RWPE2 (cell line): Measurements from ENCODE around the gene GOLGA1.

Experiments used
- ATAC-seq: fragments of 200-7000 bp; cut with Tn5 transposase; 3 replicates; pipeline ENCODE4 v1.9.1; 2021; ENCODE audit warnings: low read depth
- DNase-seq: peaks from one replicate; pipeline ENCODE4 v3.0.0-alpha.2; 2020; ENCODE audit warnings: low spot score
- H3K27ac ChIP-seq: fragments of 450-650 bp; 2 replicates; pipeline ENCODE4 v1.5.1; 2017; ENCODE audit warnings: mild to moderate bottlenecking; ENCODE audit not compliant: poor library complexity, severe bottlenecking
- H3K27me3 ChIP-seq: fragments of 250-450 bp; sonication (Bioruptor Pico); 2 replicates; pipeline ENCODE4 v1.5.1; 2021; ENCODE audit warnings: mild to moderate bottlenecking, moderate library complexity; ENCODE audit not compliant: insufficient read depth, poor library complexity, severe bottlenecking
- H3K36me3 ChIP-seq: fragments of 250-450 bp; sonication (Bioruptor Pico); 2 replicates; pipeline ENCODE4 v1.5.1; 2020; ENCODE audit warnings: low read depth, mild to moderate bottlenecking, moderate library complexity
- H3K4me1 ChIP-seq: fragments of 250-450 bp; sonication (Bioruptor Pico); 2 replicates; pipeline ENCODE4 v1.5.1; 2021; ENCODE audit warnings: mild to moderate bottlenecking, moderate library complexity; ENCODE audit not compliant: insufficient read depth, poor library complexity, severe bottlenecking
- H3K4me3 ChIP-seq: fragments of 250-450 bp; sonication (Bioruptor Pico); 2 replicates; pipeline ENCODE4 v1.5.1; 2021; ENCODE audit warnings: mild to moderate bottlenecking, moderate library complexity; ENCODE audit not compliant: severe bottlenecking
- H3K9me3 ChIP-seq: fragments of 250-450 bp; sonication (Bioruptor Pico); 2 replicates; pipeline ENCODE4 v1.5.1; 2021; ENCODE audit warnings: mild to moderate bottlenecking, moderate library complexity; ENCODE audit not compliant: severe bottlenecking
- CTCF ChIP-seq: fragments of 450-650 bp; IDR thresholded peaks from one replicate; pipeline ENCODE4 v1.5.1; 2017; ENCODE audit warnings: mild to moderate bottlenecking, moderate library complexity; ENCODE audit not compliant: poor library complexity, severe bottlenecking

GOLGA1 gene

GRCh38 chr9:124860582-124861341 is 80.1 kb downstream of the GOLGA1 start:
- ATAC-seq, result no peak
- Histone ChIP-seq H3K4me1 (peaks cover 9% of the 10 kb centered on the region), H3K36me3 (peaks cover 47% of the 10 kb centered on the region), H3K27me3 (no peaks in the 10 kb centered on the region), H3K9me3 (no peaks in the 10 kb centered on the region), H3K27ac (peak overlapping the region; percentile 78), H3K4me3 (peak overlapping the region; percentile 94)
- DNase-seq, result no peak
- TF ChIP-seq CTCF, result no peak

- no peak for TF ChIP-seq CTCF
- peaks cover 47% of the 10 kb centered on the region for H3K36me3 ChIP-seq
- no peaks in the 10 kb centered on the region for H3K9me3 ChIP-seq
- peaks cover 9% of the 10 kb centered on the region for H3K4me1 ChIP-seq
- H3K4me3 ChIP-seq, result peak overlapping the region; percentile 94
- no peaks in the 10 kb centered on the region for H3K27me3 ChIP-seq
- peak overlapping the region; percentile 78 for H3K27ac ChIP-seq
- ATAC-seq (no peak), DNase-seq (no peak)
Observed at GRCh38 chr9:124859803-124860581, 80.9 kb downstream of the GOLGA1 start.

DNA sequence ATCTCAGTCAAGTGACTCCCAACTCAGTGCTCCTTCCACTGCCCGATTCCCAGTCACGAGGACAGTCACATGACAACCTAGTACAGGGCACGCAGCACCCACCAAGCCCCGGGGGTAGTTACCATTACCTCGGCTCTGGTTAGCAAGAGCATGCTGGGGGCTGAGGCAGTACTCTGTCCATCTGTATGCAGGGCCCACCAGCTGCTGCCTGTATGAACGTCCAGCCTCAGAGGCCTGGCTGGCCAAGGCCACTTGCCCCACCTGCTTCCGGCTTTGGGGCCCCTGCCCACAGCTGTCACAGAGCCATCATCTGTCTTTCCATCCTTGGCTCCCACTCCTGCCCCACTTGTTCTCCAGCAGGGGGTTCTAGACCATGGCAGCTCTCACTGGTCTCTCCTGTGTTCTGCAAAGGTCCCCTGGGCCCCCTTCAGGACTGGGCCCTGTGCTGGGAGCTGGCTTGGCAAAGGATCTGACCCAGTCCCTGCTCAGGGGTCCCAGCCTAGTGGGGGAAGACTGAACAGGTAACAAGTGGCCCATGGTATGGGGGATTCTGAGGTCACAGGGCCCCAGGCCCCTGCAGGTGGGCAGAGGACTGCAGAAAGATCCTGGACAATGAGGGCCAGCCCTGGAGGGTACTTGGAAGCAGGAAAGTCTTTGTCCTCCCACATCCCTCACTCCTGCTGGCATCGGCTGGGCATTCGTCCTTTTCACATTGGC is 82.4 kb downstream of the GOLGA1 start:
- no peak for ATAC-seq
- H3K4me3 ChIP-seq, result no peak overlapping the region
- DNase-seq, result no peak
- no peaks in the 10 kb centered on the region for H3K27me3 ChIP-seq
- peaks cover 47% of the 10 kb centered on the region for H3K36me3 ChIP-seq
- no peaks in the 10 kb centered on the region for H3K9me3 ChIP-seq
- no peak overlapping the region for H3K27ac ChIP-seq
- no peak for TF ChIP-seq CTCF
- H3K4me1 ChIP-seq, result peaks cover 6% of the 10 kb centered on the region

- no peaks in the 10 kb centered on the region for H3K9me3 ChIP-seq
- peaks cover 47% of the 10 kb centered on the region for H3K36me3 ChIP-seq
- TF ChIP-seq CTCF, result no peak
- H3K4me1 ChIP-seq, result no peaks in the 10 kb centered on the region
- ATAC-seq (no peak), DNase-seq (no peak)
- no peaks in the 10 kb centered on the region for H3K27me3 ChIP-seq
- H3K27ac ChIP-seq, result no peak overlapping the region
- H3K4me3 ChIP-seq, result no peak overlapping the region
Observed at GRCh38 chr9:124857533-124858162, 83.2 kb downstream of the GOLGA1 start.
